Measurements from ENCODE around the gene MSH2.

The MSH2 gene

DNA sequence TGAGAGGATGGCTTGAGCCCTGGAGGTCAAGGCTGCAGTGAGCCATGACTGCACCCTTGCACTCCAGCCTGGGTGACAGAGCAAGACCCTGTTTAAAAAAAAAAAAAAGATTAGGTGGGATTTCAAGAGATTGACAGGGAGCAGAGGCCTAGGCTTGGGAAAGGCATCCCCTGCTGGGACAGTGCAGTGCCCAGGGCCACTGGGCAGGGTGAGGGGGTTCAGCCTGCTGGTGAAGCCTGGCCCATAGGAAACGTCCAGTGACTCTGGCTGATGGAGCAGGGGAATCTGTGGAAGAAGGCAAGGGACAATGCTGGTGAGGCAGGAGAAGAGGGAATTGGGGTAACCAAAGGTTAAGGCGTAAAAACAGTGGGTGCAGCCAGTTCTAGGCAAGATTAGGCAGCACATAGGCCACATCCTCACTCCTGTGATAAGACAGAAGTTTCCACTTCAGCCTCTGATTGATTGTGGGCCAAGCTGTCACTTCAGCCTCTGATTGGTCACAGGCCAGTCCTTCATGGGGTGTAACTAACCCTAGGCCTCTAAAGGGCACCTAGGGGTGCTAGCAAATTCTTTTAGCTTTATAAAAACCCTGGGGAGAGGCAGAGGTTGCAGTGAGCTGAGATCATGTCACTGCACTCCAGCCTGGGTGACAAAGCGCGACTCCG, 128.6 kb downstream of the MSH2 start:
- H3K36me3 ChIP-seq (ENCODE audit: control insufficient read depth, insufficient read depth, low read length): no peaks in the 10 kb centered on the region
- H3K4me3 ChIP-seq (ENCODE audit: low read length): no peak overlapping the region
- no peak overlapping the region for H3K9ac ChIP-seq (ENCODE audit: low read length)
- no peaks in the 10 kb centered on the region for H3K4me1 ChIP-seq (ENCODE audit: control insufficient read depth, insufficient read depth, low read length)
- no peaks in the 10 kb centered on the region for H3K9me3 ChIP-seq (ENCODE audit: control insufficient read depth, low read length)
- no peaks in the 10 kb centered on the region for H3K27me3 ChIP-seq (ENCODE audit: control insufficient read depth, insufficient read depth, low read length)
